GM18507 (cell line): Measurements from ENCODE around the gene ZSCAN23.

Experiments used
- DNase-seq: peaks from one replicate; pipeline ENCODE4 v3.0.0; 2011; ENCODE audit warnings: low read depth; ENCODE audit not compliant: insufficient read length; ENCODE audit errors: extremely low spot score
- FAIRE-seq: peaks from 2 replicates; lab custom pipeline; 2011; peaks lifted over from hg19 to GRCh38; lab: Jason Lieb, UNC

ZSCAN23 gene

GRCh38 chr6:28393912-28394662 is 49.2 kb downstream of the ZSCAN23 start:
- FAIRE-seq (no peak), DNase-seq (no peak)

GRCh38 chr6:28390688-28391087 is 52.6 kb downstream of the ZSCAN23 start:
- no peak for DNase-seq
- no peak for FAIRE-seq

GRCh38 chr6:28384143-28384533 is 59.2 kb downstream of the ZSCAN23 start:
- DNase-seq, result no peak
- no peak for FAIRE-seq

- DNase-seq (peak; percentile 62), FAIRE-seq (peak; percentile 97)
These were observed 59.8 kb downstream of the ZSCAN23 start for GRCh38 chr6:28383235-28384142.
